ENCODE results near the gene LAMA2. TPM values are rescaled to one million over a fixed set of nuclear protein-coding genes. Genes with fewer than 3 reads are reported as not detected.

LAMA2 gene
- total RNA-seq, 1 experiment from 2014 or later: 4.2 TPM

- H3K9ac ChIP-seq (ENCODE audit: extremely low read depth, insufficient read length, low read length): no peak overlapping the region
- no peaks in the 10 kb centered on the region for H3K27me3 ChIP-seq (ENCODE audit: insufficient read depth, low read length)
- H3K27ac ChIP-seq (ENCODE audit: insufficient read length, low read depth, low read length): no peak overlapping the region
- TF ChIP-seq CTCF (conservative IDR thresholded peaks at IDR 0.05): no peak
- no peak overlapping the region for H2AFZ ChIP-seq (ENCODE audit: low read length)
- H3K23ac ChIP-seq (ENCODE audit: insufficient read length, low read depth, low read length): no peak overlapping the region
- H3K9me3 ChIP-seq (ENCODE audit: control insufficient read depth, low read depth, low read length): no peaks in the 10 kb centered on the region
- H2BK120ac ChIP-seq (ENCODE audit: low read depth, low read length, poor library complexity, severe bottlenecking): no peak overlapping the region
- no peak overlapping the region for H3K18ac ChIP-seq (ENCODE audit: insufficient read length, low read depth, low read length)
- H3K4me1 ChIP-seq (ENCODE audit: insufficient read depth, low read length): no peaks in the 10 kb centered on the region
- Mint-ChIP-seq H3K36me3 (ENCODE audit: insufficient read depth in 1 of 3, low read depth in 3 of 3) (peaks cover 0 to 10% (median 0%) of the 10 kb centered on the region in 3 experiments; a peak in 3 of 7 replicates), H3K27me3 (ENCODE audit: low read depth) (no peaks in the 10 kb centered on the region), H3K27ac (no peak overlapping the region), H3K4me3 (no peak overlapping the region), H3K4me1 (peaks cover 12 to 23% of the 10 kb centered on the region in 2 experiments), H3K9me3 (no peaks in the 10 kb centered on the region; a peak in 1 of 5 replicates)
- H4K20me1 ChIP-seq (ENCODE audit: control insufficient read depth, insufficient read depth, insufficient read length): no peaks in the 10 kb centered on the region
- H3K23me2 ChIP-seq (ENCODE audit: insufficient read length, low read depth, low read length, poor library complexity, severe bottlenecking): no peaks in the 10 kb centered on the region
- H3T11ph ChIP-seq (ENCODE audit: low read length): no peak overlapping the region
- no peak overlapping the region for H2BK20ac ChIP-seq (ENCODE audit: low read depth, low read length, poor library complexity, severe bottlenecking)
- no peak overlapping the region for H4K91ac ChIP-seq (ENCODE audit: insufficient read length, low read depth, low read length)
- no peak overlapping the region for H2BK12ac ChIP-seq (ENCODE audit: insufficient read length, low read depth, low read length)
- H3K4me2 ChIP-seq (ENCODE audit: insufficient read depth, insufficient read length, low read length): no peak overlapping the region
- H3K79me2 ChIP-seq (ENCODE audit: insufficient read depth, low read length): no peaks in the 10 kb centered on the region
- H4K8ac ChIP-seq (replicated peaks; ENCODE audit: insufficient read length, low read depth, low read length): no peak overlapping the region
- H4K5ac ChIP-seq (ENCODE audit: insufficient read length, low read depth, low read length): no peak overlapping the region
- DNase-seq: no peak
- WGBS (ENCODE audit: extremely low coverage, insufficient read length, low lambda C conversion rate): no CpG with 5 or more reads among the region's 2 CpGs
- no peak overlapping the region for H3K56ac ChIP-seq (ENCODE audit: insufficient read length, low read depth, low read length)
- H2AK5ac ChIP-seq (ENCODE audit: insufficient read length, low read length): no peak overlapping the region
- no peaks in the 10 kb centered on the region for H3K79me1 ChIP-seq (ENCODE audit: insufficient read depth, low read depth, low read length, poor library complexity, severe bottlenecking)
- no peak overlapping the region for H2BK15ac ChIP-seq (ENCODE audit: low read depth, low read length)
- no peak overlapping the region for H3K14ac ChIP-seq (ENCODE audit: insufficient read depth, low read length)
- H3K4ac ChIP-seq (ENCODE audit: low read depth, low read length): no peak overlapping the region
- H2BK5ac ChIP-seq (ENCODE audit: insufficient read length, low read length): no peak overlapping the region
These were observed 459.3 kb downstream of the LAMA2 start for GRCh38 chr6:129342243-129342642.
